Limb (tissue), 2 donors: Measurements from ENCODE around the gene TSEN34.
A peak's percentile ranks its signal among the peaks of the same experiment; 100 is the strongest.

Source experiments
- DNase-seq, 2 donors: peaks; one replicate each; pipeline ENCODE4 v3.0.0-alpha.2; 2016; ENCODE audit errors: extremely low spot score in 2 of 2

TSEN34 gene

DNA sequence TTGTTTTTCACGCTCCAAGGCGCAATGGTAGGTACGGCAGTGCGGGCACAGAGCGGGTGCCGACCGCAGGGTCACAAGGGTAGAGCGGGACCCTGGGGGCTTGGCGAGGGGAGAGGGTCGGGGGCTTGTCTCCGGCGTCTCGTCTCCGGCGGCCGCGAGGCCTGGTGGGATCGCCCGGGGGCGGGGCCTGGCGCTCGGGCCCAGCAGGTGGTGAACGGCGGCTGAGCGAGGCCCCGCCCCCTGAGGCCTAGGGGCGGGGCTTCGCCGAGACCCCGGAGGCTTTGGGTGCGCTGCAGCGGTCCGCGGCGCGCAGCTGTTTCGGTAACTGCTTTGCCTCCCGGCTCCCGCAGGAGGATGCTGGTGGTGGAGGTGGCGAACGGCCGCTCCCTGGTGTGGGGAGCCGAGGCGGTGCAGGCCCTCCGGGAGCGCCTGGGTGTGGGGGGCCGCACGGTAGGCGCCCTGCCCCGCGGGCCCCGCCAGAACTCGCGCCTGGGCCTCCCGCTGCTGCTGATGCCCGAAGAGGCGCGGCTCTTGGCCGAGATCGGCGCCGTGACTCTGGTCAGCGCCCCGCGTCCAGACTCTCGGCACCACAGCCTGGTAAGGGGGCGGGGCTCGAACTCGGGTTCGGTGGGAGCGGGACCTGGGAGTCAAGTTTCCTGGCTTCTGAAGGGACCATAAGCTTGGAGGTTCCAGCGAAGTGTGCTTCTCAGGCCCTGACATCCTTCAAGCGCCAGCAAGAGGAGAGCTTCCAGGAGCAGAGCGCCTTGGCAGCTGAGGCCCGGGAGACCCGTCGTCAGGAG lies at the start of gene TSEN34:
TSEN34 (plus strand) TSS at position 298 of the 800 bp plus-strand sequence; CDS start at position 355, 57 bp downstream.
- DNase-seq: peak; percentile 18 to 95

DNA sequence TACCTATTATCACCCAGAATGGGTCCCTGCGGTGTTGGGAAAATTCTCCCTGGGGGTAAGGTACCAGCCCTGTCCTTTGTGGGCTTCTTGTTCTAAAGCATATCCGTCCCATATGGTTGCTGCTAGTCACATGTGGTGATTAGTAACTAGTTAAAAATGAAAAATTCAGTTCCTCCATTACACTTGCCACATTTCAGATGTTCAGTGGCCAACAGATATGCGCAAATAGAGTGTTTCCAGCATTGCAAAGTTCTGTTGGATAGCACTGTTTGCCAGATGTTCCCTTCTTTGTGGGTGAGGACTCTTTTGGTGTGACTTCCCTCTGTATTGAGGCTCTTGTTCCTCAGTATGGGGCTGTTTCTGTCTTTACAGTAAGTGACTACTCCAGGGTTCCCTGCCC lies 49.8 kb upstream of the TSEN34 start:
- no peak for DNase-seq

DNA sequence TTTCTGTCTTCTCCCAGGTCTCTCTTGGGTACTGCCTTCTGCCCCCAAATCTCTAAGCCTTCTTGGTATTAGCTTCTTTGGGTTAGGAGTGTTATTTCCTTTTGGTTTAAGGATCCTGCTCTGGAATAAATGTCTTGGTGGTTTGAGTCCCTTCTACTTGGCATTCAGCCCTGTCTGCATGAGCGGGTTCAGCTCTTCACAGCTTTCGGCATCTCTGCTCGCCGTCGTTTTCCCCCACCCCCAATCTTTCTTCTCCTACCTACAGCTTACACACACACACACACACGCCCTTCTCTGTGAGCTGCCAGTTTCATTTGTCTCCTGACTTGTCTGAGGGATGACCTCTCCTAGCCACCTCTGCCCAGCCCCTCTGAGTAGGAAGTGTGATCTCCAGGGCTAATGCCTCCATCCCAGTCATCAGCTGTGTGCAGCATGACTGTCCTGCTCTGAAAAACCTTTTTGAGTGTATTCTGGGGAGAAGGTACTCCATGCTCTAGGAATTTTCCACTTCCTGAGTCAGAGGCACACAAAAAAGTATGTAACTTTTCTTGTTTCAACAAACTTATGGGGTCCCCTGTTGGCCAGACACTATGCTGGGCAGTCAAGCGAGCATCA lies 48.8 kb upstream of the TSEN34 start:
- no peak for DNase-seq

DNA sequence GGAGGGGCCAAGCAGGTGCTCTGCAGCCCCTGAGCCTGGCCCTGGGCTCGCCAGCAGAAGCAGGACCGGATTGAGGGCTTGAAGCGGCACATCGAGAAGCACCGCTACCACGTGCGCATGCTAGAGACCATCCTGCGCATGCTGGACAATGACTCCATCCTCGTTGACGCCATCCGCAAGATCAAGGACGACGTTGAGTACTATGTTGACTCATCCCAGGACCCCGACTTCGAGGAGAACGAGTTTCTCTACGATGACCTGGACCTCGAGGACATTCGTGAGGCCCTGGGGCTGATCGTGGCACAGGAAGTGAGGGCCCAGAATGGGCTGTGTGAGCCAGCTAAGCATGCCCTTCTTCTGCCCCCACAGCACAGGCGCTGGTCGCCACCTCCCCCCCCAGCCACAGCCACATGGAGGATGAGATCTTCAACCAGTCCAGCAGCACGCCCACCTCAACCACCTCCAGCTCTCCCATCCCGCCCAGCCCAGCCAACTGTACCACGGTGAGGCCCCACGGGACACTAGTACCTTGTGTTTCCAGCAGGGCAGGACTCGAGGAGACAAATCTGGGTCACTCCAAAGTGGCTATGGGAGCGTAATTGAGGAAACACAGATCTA lies 45.5 kb upstream of the TSEN34 start:
- DNase-seq: no peak

DNA sequence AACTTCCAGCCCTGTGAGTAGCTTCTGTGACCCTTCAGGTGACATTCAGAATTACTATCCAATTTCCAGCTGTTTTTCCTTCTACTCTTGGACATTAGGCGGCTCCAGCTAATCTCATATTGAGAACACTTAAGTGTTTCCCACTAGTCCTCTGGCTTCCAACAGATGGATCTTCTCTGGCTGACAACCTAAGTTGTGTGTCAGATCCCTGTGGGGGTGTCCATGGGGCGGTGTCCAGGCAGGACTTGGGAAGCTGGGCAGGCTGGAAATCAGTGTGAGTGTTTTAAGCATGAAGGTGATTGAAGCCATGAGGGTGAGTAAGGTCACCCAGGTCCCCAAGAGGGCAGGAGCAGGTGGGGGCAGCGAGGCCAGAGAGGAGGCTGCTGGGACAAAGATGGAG lies 43.4 kb upstream of the TSEN34 start:
- no peak for DNase-seq

DNA sequence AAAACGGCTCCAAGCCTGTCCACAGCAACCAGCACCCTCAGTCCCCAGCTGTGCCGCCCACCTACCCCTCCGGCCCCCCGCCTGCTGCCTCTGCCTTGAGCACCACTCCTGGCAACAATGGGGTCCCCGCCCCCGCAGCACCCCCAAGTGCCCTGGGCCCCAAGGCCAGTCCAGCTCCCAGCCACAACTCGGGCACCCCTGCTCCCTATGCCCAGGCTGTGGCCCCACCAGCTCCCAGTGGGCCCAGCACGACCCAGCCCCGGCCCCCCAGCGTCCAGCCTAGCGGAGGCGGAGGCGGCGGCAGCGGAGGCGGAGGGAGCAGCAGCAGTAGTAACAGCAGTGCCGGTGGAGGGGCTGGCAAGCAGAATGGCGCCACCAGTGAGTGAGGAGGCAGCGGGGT lies 43.0 kb upstream of the TSEN34 start:
- no peak for DNase-seq

DNA sequence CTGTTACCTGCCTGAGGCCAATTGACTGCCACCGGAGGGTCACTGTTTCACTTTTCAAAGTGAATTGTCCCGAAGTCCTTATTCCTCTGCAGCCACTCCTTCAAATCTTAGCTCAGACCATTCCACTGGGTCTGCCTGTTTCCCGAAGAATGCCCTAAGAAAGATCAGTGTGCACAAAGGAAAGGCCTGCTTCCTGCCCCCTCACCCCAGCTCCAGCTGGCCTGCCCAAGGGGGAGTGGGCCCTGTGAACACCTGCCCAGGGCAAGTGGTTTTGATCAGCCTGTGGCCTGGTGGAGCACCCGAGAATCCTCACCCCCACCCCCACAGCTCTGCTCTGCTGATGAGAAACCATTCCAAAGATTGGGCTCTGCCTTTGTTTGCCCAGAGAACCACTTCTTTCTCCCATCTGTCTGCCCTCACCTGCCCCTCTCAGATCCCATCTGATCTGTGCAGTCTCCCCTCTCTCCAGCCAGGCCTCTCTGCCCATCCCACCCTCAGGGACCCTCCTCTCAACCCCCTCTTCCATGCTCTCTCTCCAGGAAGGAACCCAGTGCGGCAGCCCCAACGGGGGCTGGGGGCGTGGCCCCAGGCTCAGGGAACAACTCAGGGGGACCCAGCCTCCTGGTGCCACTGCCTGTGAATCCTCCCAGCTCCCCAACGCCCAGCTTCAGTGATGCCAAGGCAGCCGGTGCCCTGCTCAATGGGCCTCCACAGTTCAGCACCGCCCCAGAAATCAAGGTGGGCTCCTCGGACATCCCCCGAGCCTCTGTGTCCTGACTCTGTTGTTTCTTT lies 41.9 kb upstream of the TSEN34 start:
- no peak for DNase-seq

DNA sequence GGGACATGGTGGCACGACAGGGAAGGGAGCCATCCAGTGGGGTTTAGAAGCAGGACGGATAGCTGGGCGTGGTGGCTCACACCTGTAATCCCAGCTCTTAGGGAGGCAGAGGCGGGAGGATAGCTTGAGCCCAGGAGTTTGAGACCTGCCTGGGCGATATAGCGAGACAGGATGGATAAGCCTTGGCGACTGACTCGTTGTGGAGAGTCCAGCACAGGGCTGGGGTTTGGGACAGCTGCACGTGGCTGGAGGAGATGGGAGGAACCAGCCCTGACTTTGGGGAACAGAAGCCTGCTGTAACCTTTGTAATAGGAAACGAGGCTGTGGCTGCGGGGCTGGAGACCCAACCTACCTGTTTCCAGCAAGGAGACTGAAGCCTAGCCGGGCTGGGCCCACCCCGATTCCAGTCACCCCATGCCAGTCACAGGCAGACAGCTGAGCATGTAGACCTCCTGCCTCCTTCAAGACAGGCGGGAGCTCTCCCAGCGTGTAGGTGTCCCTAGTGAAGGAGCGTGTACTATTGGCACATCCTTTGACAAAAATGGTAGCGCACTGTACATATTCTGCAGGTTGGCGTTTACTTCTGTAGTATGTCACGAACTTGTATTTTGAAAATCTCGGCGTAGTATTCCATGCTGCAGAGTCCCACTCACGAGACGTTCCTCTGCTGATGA lies 39.6 kb upstream of the TSEN34 start:
- DNase-seq: no peak

DNA sequence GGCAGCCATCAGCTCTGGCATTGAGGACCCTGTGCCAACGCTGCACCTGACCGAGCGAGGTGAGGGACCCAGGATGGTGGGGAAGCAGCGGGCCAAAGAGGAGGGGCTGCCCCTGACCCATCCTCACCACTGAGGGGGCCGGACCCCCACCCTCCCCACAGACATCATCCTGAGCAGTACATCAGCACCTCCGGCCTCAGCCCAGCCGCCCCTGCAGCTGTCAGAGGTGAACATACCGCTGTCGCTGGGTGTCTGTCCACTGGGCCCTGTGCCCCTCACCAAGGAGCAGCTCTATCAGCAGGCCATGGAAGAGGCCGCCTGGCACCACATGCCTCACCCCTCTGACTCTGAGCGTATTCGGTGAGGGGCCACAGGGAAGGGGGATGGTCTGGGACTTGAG lies 38.8 kb upstream of the TSEN34 start:
- no peak for DNase-seq

DNA sequence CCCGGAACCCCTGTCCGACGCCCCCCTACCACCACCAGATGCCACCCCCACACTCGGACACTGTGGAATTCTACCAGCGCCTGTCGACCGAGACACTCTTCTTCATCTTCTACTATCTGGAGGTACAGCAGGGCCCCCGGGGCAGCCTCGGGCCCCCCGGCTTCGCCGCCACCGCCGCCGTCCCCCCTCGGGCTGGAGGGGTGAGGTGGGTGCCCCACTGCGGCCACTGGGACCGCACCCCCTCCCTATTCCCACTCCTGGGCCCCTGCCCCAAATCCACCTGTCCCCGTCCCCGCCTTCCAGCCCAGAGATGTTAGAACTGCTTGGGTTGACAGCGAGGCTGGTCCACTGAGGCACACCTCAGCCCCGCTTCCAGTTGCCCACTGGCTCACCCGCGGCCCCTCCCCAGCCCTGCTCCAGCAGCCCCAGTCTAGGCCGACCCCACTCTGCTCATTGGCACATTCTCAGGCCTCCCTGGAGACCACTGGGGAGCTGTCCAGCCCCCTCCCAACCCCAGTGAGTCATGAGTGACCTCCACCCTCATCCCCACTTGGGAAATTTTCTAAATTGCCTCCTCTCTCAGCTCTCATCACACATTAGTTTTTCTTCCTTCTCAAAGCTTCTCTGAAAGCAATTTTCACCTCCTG lies 38.1 kb upstream of the TSEN34 start:
- DNase-seq: no peak

DNA sequence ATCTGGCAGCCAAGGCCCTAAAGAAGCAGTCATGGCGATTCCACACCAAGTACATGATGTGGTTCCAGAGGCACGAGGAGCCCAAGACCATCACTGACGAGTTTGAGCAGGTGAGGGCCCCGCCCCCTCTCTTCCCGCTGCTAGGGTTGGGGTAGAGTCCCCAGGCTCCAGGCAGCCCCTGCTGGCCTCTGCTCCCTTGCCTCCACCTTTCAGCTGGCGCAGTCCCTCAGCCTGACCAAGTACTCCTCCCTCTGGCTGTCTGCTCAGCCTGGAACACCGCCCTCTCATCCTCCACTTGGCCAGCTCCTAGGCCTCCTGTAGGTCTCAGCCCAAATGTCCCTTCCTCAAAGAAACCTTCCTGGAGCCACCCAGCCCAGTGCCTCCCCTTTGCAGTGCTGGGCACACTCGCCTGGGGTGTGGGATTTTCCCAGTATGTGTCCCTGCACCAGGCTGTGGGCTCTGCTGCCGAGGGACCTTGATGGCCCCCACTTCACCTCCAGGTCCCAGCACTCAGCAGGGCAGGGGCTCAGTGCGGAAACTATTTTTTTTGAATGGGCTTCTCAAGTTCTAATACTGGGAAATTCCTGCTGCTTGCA lies 37.3 kb upstream of the TSEN34 start:
- no peak for DNase-seq

DNA sequence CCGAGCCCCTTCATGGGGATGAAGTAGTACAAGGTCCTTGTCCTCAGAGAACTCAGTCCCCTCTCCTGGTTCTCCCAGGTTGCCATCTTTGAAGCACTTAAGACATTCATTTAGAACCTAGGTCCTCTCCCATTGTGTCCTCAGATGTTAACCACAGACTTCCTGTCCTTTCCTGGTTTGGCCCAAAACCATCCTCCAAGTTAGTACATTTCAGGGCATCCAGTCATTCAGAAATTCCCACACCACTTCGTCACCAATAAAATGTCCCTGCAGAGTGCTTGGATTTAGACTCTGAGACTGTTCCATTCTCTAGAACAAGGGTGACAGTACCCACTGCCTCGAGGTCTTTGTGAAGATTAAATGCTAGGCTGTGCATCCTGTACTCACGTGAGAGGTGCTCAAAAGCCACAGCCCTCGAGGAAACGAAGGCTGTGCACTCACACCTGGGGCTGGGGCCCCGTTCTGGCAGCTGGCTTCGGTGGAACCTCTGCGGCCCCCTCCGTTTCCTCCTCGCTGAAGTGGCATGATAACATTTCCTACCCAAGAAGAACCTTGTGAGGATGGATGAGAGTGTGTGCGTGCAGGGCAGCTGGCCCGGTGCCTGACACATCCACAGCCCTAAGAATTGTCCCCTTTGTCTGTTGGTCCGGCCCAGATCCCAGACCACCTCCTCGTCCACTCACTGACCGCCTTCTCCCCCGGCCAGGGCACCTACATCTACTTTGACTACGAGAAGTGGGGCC lies 36.3 kb upstream of the TSEN34 start:
- no peak for DNase-seq

DNA sequence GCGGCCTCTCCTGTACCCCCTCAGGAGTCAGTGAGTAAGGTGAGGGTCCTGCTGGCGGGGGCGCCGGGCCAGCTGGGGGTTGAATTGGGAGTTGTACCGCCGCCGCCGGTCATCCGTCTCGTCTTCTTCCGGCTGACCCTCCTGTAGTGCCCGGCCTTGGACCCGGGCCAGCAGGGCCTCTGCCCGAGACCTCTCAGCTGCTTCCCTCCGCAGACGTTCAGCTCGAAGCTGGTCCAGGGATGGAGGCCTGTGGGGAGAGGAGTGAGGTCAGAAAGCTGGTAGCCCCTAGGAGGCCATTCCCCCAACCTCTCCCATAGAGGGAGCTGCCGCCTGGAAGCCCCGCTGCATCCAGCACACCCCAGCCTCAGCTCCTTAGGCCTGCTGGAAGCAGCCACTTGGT lies 35.4 kb upstream of the TSEN34 start:
- peak in 1 of 2 donors; percentile 46 for DNase-seq

DNA sequence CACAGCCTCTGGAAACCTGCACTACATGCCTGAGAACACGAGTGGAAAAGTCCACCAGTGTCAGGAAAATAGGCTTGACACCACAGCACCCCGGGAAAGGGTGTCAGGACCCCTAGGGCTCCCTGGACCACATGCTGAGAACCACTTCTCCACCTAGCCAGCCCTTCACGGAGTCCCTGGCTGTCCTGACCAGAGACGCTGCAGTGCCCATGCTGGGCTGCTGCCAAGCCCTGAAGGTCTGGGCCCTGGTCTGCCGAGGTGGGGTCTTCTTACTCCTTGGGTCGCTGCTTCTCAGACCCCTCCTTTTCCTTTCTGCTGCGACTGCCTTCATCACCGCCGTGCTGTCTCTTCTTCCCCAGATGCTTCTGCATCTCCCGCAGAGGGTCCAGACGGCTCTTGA lies 34.6 kb upstream of the TSEN34 start:
- no peak for DNase-seq

DNA sequence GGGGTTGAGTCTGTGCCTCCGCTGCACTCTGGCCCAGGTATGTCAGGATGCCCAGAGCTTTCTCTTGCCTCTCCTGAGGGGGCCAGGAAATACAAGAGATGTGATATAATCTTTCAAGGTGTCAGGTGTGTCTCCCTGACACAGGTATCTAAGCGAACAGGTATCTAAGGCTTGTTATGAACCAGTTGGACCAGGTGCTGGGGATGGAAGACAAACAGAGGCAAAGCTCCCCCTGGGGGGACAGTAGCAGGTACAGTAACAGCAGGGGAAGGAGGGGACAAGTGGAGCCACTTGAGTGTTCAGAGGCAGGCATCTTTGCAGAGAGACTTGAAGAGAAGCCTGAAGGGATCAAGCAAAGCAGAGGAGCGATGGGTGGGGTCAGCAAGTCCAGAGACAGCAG lies 34.2 kb upstream of the TSEN34 start:
- DNase-seq: no peak

DNA sequence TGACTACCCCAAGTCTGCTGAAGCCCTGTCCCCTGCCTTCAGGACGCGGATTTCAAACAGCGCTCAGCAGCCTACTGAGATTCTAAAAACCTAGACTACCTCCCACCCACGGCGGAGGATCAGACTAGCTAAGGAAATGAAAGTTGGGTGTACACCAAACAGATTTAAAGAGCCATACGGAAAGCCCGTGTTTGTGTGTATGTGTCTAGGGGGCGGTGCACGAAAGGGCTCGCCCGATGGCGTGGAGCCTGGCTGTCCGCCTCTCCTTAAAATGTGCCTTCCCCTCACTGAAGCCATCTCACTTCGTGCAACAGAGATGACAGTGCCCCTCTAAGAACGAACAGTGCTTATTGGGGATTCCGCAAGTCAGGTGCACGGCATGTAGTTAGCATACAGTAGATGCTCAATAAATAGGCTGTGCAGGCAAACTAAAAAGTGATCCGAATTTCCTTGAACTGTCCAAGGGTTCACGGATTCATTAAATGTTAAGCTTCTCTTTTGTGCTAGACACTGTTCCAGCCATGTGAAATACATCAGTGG lies 32.2 kb upstream of the TSEN34 start:
- no peak for DNase-seq

DNA sequence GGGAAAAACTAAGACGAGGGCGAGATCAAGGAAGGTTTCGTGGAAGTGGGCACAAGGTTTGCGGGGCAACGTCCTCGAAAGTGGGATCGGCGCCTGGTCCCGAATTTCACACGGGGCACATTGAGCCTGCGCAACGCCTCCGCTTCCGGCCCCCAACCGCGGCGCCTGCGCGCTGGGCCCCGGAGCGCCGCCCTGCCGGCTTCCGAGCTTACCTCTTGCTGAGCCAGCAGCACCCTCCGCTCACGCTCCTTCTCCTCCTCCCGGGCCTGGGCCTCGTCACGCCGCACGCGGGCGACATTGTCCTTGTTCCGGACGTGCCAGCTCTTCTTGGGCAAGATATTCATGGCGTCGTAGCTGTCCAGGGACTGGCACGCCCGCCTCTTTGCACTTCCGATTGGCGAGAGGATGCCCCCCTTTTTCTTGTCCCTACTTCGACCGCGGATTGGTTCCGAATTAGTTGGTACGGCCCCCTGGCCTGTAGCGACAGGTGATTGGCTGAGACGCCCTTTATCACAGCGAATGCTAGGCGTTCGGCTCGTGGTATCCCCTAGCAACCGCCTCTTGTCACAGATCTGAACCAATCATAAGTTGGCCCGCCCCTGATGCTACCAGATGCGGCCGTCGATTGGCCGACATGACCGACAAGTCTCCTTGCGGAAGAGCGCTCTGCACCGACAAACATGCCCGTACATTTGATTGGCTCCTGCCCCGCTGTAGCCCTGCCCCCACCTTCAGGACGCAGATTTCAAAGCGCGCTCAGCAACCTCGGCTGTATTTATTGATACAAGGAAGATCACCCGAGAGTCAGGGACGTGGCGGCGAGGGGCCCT lies 31.5 kb upstream of the TSEN34 start, which contains the start of gene LENG1:
LENG1 (minus strand) TSS at position 370 of the 830 bp plus-strand sequence; CDS start at position 344, 26 bp downstream.
- DNase-seq: peak; percentile 98 to 100

DNA sequence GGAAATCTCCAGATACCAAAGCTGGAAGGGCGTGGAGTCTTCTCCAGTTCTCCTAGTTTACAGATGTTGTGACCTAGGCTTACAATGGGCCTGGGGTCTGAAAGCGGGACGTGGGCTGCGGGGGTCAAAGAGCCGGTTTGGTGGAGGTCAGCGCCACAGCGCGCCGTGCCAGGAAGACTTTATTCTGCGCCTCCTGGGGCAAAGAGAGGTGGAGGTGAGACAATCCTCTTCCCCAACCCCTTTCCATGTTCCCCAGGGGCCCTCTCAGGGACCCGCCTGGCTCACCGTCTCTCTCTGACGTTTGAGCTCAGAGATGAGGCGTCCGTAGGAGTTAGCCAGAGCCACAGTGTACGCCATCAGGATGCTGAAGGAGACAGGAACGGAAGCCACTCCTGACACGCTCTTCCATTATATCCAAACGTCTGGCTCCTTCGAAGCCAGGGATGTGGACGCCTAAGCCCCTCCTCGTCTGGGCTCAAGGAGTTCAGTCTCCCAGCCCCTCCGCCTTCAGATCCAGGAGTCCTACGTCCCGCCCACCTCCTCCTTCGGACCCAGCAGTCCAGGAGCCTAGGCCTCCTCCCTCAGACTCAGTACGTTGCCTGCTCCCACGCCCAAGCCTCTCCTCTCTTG lies 30.8 kb upstream of the TSEN34 start:
- DNase-seq: no peak
